NCI-H226 (cell line): ENCODE results near the gene METTL6.

Source experiments
- DNase-seq: peaks from one replicate; pipeline ENCODE4 v3.0.0-alpha.2; 2015

Gene METTL6

DNA sequence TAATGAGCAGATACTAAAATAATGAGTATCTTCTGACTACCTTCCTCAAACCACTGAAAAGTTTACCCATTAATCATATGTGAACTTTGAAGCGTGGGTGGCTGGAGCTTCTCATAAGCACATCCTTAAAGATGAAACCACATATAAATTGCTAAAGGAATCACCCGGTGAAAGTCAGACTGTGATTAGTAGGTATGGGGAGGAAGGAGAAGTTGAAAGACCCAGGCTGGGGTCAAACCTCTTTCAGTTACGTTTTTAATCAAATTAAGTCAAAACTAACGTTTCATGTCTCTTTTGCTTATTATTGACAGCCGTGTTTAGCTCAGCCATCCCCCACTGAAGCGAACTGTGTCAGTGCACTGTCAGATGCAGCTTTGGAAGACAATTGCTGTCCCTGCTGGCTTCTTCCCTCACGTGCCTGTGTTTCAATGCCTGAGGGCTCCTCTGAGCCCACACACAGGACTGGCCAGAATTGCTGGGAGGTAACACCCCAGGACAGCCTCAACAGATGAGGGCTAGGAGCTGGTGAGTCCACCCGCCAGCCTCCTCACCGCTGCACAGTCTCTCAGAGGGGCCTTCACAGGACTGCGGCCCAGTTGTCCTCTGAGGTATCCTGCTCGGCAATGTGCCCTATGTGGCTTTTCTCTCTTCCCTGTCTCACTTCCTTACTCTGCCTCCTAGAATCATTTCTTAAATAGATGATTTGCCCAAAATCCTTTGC, 65.7 kb downstream of the METTL6 start:
- DNase-seq: no peak

GRCh38 chr3:15360788-15361493, 66.4 kb downstream of the METTL6 start:
- DNase-seq: no peak
